CD4-positive, alpha-beta T cell (primary cell): ENCODE data around the gene CTSV. TPM values are rescaled to one million over a fixed set of nuclear protein-coding genes. Genes with fewer than 3 reads are reported as not detected.

ENCODE experiments used
- ATAC-seq: fragments of 200-7000 bp; cut with Tn5 transposase; one replicate; pipeline ENCODE4 v1.10.0; 2022; ENCODE audit warnings: mild to moderate bottlenecking; ENCODE audit not compliant: poor library complexity
- CTCF ChIA-PET: fragments of 350-600 bp; sonication (Branson Sonifier 250); formaldehyde crosslinking; loops from one replicate; lab custom pipeline; 2021; ENCODE audit warnings: antibody characterized with exemption, inconsistent platforms; lab: Charles Lee
- POLR2A ChIA-PET: fragments of 350-600 bp; sonication (Branson Sonifier 250); formaldehyde crosslinking; loops from one replicate; lab custom pipeline; 2021; ENCODE audit warnings: antibody characterized with exemption, inconsistent platforms; lab: Charles Lee
- DNase-seq, 14 experiments: peaks; one replicate each; pipeline ENCODE4 v3.0.0-alpha.2; 2013 to 2020; ENCODE audit warnings: mixed read lengths in 2 of 14
- H3K27ac ChIP-seq, 2 donors: one replicate each; pipeline versions ENCODE4 v1.5.1 to v1.7.0; 2013; ENCODE audit warnings: low read length in 2 of 2, low read depth in 1 of 2, mild to moderate bottlenecking in 1 of 2
- H3K27me3 ChIP-seq, 2 experiments: 1 replicate in 1 of 2; 2 replicates in 1 of 2; pipeline versions ENCODE4 v1.6.1 to v1.7.0; 2013; ENCODE audit warnings: low read length in 2 of 2, control low read depth in 1 of 2, mild to moderate bottlenecking in 1 of 2, moderate library complexity in 1 of 2; ENCODE audit not compliant: insufficient read depth in 2 of 2, control insufficient read depth in 1 of 2
- H3K36me3 ChIP-seq: one replicate; pipeline ENCODE4 v1.6.1; 2013; ENCODE audit warnings: low read length, control low read depth; ENCODE audit not compliant: insufficient read depth
- H3K4me1 ChIP-seq: one replicate; pipeline ENCODE4 v1.6.1; 2013; ENCODE audit warnings: low read length, control low read depth; ENCODE audit not compliant: insufficient read depth
- H3K4me3 ChIP-seq: one replicate; pipeline ENCODE4 v1.5.1; 2013; ENCODE audit warnings: mild to moderate bottlenecking, low read length, moderate library complexity
- H3K9me3 ChIP-seq, 2 experiments: 1 replicate in 1 of 2; 2 replicates in 1 of 2; pipeline versions ENCODE4 v1.6.1 to v1.7.0; 2013; ENCODE audit warnings: low read length in 2 of 2, mild to moderate bottlenecking in 2 of 2, control low read depth in 1 of 2, moderate library complexity in 1 of 2; ENCODE audit not compliant: control insufficient read depth in 1 of 2, insufficient read depth in 1 of 2
- H3K27ac Mint-ChIP-seq: one replicate; pipeline ENCODE4 v1.8.0; 2020; ENCODE audit warnings: mixed read lengths
- H3K27me3 Mint-ChIP-seq: one replicate; pipeline ENCODE4 v1.8.0; 2021; ENCODE audit warnings: mixed read lengths
- H3K36me3 Mint-ChIP-seq: one replicate; pipeline ENCODE4 v1.8.0; 2021; ENCODE audit warnings: low read depth, mixed read lengths
- H3K4me1 Mint-ChIP-seq: one replicate; pipeline ENCODE4 v1.8.0; 2021; ENCODE audit warnings: low read depth, mixed read lengths
- H3K4me3 Mint-ChIP-seq: one replicate; pipeline ENCODE4 v1.8.0; 2020; ENCODE audit warnings: mild to moderate bottlenecking, mixed read lengths
- H3K9me3 Mint-ChIP-seq: one replicate; pipeline ENCODE4 v1.8.0; 2020; ENCODE audit warnings: mixed read lengths
- CTCF ChIP-seq: fragments of 200-600 bp; IDR thresholded peaks from one replicate; pipeline ENCODE4 v1.8.0; 2022; ENCODE audit warnings: antibody characterized with exemption, mild to moderate bottlenecking
- intact Hi-C, 2 experiments: fragments of 100-400 bp; cut with DNase I in 1 of 2; cut with micrococcal nuclease in 1 of 2; formaldehyde crosslinking; loops; one replicate each; pipeline versions ENCODE4 v1.15.1 to v1.9.0; 2023 to 2025; cut with DNase I, micrococcal nuclease
- total RNA-seq, 174 experiments: library from RNA in 2 of 174; stranded (reverse) in 2 of 174; gene quantifications; one replicate each; pipeline ENCODE4 v1.2.3 and lab custom pipeline; 2021 to 2026

The CTSV gene
- total RNA-seq, 2 experiments from 2014 or later = 0.11 TPM; not detected in 1

GRCh38 chr9:97067490-97067889 lies 28.5 kb upstream of the CTSV start:
- ATAC-seq (no peak), DNase-seq (no peak)
- peaks cover 0 to 9% of the 10 kb centered on the region in 2 experiments for H3K9me3 ChIP-seq
- peaks cover 7 to 11% of the 10 kb centered on the region in 2 experiments for H3K27me3 ChIP-seq
- no peak for TF ChIP-seq CTCF
- POLR2A ChIA-PET = no interaction called here
- H3K4me1 Mint-ChIP-seq = no peaks in the 10 kb centered on the region
- H3K36me3 Mint-ChIP-seq = no peaks in the 10 kb centered on the region
- intact Hi-C loops = no loop called here
- H3K27ac ChIP-seq = no peak overlapping the region
- H3K27ac Mint-ChIP-seq = no peak overlapping the region
- H3K4me3 Mint-ChIP-seq = no peak overlapping the region
- H3K36me3 ChIP-seq = no peaks in the 10 kb centered on the region
- no peaks in the 10 kb centered on the region for H3K4me1 ChIP-seq
- peaks cover 3% of the 10 kb centered on the region for H3K9me3 Mint-ChIP-seq
- no peak overlapping the region for H3K4me3 ChIP-seq
- CTCF ChIA-PET = no interaction called here
- H3K27me3 Mint-ChIP-seq = peaks cover 23% of the 10 kb centered on the region

GRCh38 chr9:97064176-97064575 lies 25.2 kb upstream of the CTSV start:
- Mint-ChIP-seq H3K9me3 (peaks cover 3% of the 10 kb centered on the region), H3K4me1 (no peaks in the 10 kb centered on the region), H3K27me3 (peaks cover 23% of the 10 kb centered on the region), H3K36me3 (no peaks in the 10 kb centered on the region), H3K4me3 (no peak overlapping the region), H3K27ac (no peak overlapping the region)
- no peak for ATAC-seq
- Histone ChIP-seq H3K36me3 (no peaks in the 10 kb centered on the region), H3K27ac (no peak overlapping the region), H3K4me1 (no peaks in the 10 kb centered on the region), H3K4me3 (no peak overlapping the region), H3K9me3 (peaks cover 0 to 9% of the 10 kb centered on the region in 2 experiments), H3K27me3 (peaks cover 0 to 3% of the 10 kb centered on the region in 2 experiments)
- no peak for TF ChIP-seq CTCF
- DNase-seq = no peak
- intact Hi-C loops = no loop called here
- ChIA-PET CTCF (no interaction called here), POLR2A (no interaction called here)

GRCh38 chr9:97060796-97061195 lies 21.9 kb upstream of the CTSV start:
- Histone ChIP-seq H3K27ac (no peak overlapping the region), H3K9me3 (no peaks in the 10 kb centered on the region), H3K27me3 (no peaks in the 10 kb centered on the region), H3K4me3 (no peak overlapping the region), H3K4me1 (no peaks in the 10 kb centered on the region), H3K36me3 (no peaks in the 10 kb centered on the region)
- no peak for TF ChIP-seq CTCF
- Mint-ChIP-seq H3K9me3 (peaks cover 3% of the 10 kb centered on the region), H3K27me3 (peaks cover 7% of the 10 kb centered on the region), H3K4me3 (no peak overlapping the region), H3K4me1 (no peaks in the 10 kb centered on the region), H3K36me3 (no peaks in the 10 kb centered on the region), H3K27ac (no peak overlapping the region)
- ChIA-PET POLR2A (no interaction called here), CTCF (no interaction called here)
- intact Hi-C loops = no loop called here
- no peak for DNase-seq
- no peak for ATAC-seq
